K562 (cell line): ENCODE results near the gene KCTD15. TPM values are rescaled to one million over a fixed set of nuclear protein-coding genes. Genes with fewer than 3 reads are reported as not detected.

Experiments
- ATAC-seq: fragments of 200-7000 bp; cut with Tn5 transposase; 3 replicates; pipeline ENCODE4 v1.9.1; 2020; ENCODE audit warnings: moderate library complexity
- BruUV-seq: library from RNA; stranded (reverse); fragments of 400-500 nt; replicated peaks from 2 replicates; lab custom pipeline; 2021; lab: Mats Ljungman, UMichigan
- CTCF ChIA-PET: fragments of 300-600 bp; formaldehyde crosslinking; extraction: SDS; loops from one replicate; lab custom pipeline; 2021; ENCODE audit warnings: low intra/inter-chr PET ratio; lab: Yijun Ruan, JAX
- POLR2A ChIA-PET: fragments of 300-600, 350-650 bp; sonication (Branson Sonifier 250); formaldehyde crosslinking; extraction: SDS; loops from one replicate; lab custom pipeline; 2021; ENCODE audit warnings: antibody characterized with exemption, inconsistent platforms; lab: Yijun Ruan, JAX
- DNase-seq, 4 experiments: peaks; one replicate each; pipeline versions ENCODE4 v3.0.0 to v3.0.0-alpha.2; 2011 to 2018; ENCODE audit warnings: low spot score in 3 of 4, mixed read lengths in 3 of 4; ENCODE audit errors: extremely low read depth in 1 of 4
- FAIRE-seq: peaks from 2 replicates; lab custom pipeline; 2011; peaks lifted over from hg19 to GRCh38; lab: Jason Lieb, UNC
- H2AFZ ChIP-seq: 2 replicates; pipeline ENCODE4 v1.6.0; 2011; ENCODE audit warnings: low read depth, low read length, control low read depth, inconsistent platforms
- H3K27ac ChIP-seq: fragments of 200-600 bp; 3 replicates; pipeline ENCODE4 v1.8.0; 2011; ENCODE audit warnings: low read depth, mild to moderate bottlenecking, control low read depth, inconsistent platforms, low read length, moderate library complexity, mixed read lengths; ENCODE audit errors: extremely low read depth
- H3K27me3 ChIP-seq, 2 experiments: fragments of 300-600 bp in 1 of 2; 2 replicates in 1 of 2; 3 replicates in 1 of 2; pipeline versions ENCODE4 v1.6.0 to v1.8.0; 2011; ENCODE audit warnings: inconsistent platforms in 2 of 2, low read length in 2 of 2, mild to moderate bottlenecking in 1 of 2, mixed read lengths in 1 of 2, moderate library complexity in 1 of 2; ENCODE audit not compliant: control insufficient read depth in 2 of 2, insufficient read depth in 2 of 2
- H3K36me3 ChIP-seq: fragments of 300-600 bp; 3 replicates; pipeline ENCODE4 v1.8.0; 2011; ENCODE audit warnings: mild to moderate bottlenecking, low read length, inconsistent platforms; ENCODE audit not compliant: control insufficient read depth, insufficient read depth
- H3K4me1 ChIP-seq, 2 experiments: fragments of 200-600 bp in 1 of 2; replicated peaks in 1 of 2; 2 replicates in 1 of 2; 3 replicates in 1 of 2; pipeline versions ENCODE4 v1.5.1 to v1.8.0; 2011; ENCODE audit warnings: inconsistent platforms in 2 of 2, low read length in 2 of 2, mild to moderate bottlenecking in 1 of 2, mixed read lengths in 1 of 2, moderate library complexity in 1 of 2; ENCODE audit not compliant: control insufficient read depth in 2 of 2, insufficient read depth in 2 of 2
- H3K4me2 ChIP-seq: 2 replicates; pipeline ENCODE4 v1.6.1; 2011; ENCODE audit warnings: low read length, control low read depth, inconsistent platforms, mixed read lengths; ENCODE audit not compliant: insufficient read depth
- H3K4me3 ChIP-seq: fragments of 200-600 bp; sonication (generic), shearing (Covaris generic); 2 replicates; pipeline ENCODE4 v1.5.1; 2016; ENCODE audit warnings: control low read depth, inconsistent platforms
- H3K79me2 ChIP-seq: fragments of 200-600 bp; 3 replicates; pipeline ENCODE4 v1.8.0; 2011; ENCODE audit warnings: low read length, inconsistent platforms; ENCODE audit not compliant: control insufficient read depth, insufficient read depth
- H3K9ac ChIP-seq, 2 experiments: 2 replicates each; pipeline versions ENCODE4 v1.6.0 to v1.6.1; 2011; ENCODE audit warnings: low read depth in 2 of 2, low read length in 2 of 2, control low read depth in 1 of 2, inconsistent platforms in 1 of 2, mild to moderate bottlenecking in 1 of 2, mixed read lengths in 1 of 2; ENCODE audit not compliant: insufficient read depth in 1 of 2
- H3K9me1 ChIP-seq: one replicate; pipeline ENCODE4 v1.6.0; 2011; ENCODE audit warnings: inconsistent platforms, mild to moderate bottlenecking, low read length, moderate library complexity; ENCODE audit not compliant: control insufficient read depth, insufficient read depth
- H3K9me3 ChIP-seq: replicated peaks from 2 replicates; pipeline ENCODE4 v1.5.1; 2011; ENCODE audit warnings: low read depth, low read length, inconsistent platforms; ENCODE audit not compliant: control insufficient read depth, insufficient read depth
- H4K20me1 ChIP-seq: replicated peaks from 2 replicates; pipeline ENCODE4 v1.6.1; 2011; ENCODE audit warnings: low read length, inconsistent platforms, mixed read lengths; ENCODE audit not compliant: control insufficient read depth, insufficient read depth
- CEBPZ ChIP-seq: fragments of 150-350 bp; IDR thresholded peaks from 2 replicates; pipeline ENCODE4 v1.6.1; 2014; ENCODE audit warnings: low read depth, mild to moderate bottlenecking, low read length, borderline replicate concordance
- CTCF ChIP-seq, 3 experiments: IDR thresholded peaks in 2 of 3; conservative IDR thresholded peaks in 1 of 3; 2 replicates each; pipeline ENCODE4 v1.5.1; 2011 to 2012; ENCODE audit warnings: low read length in 3 of 3, mild to moderate bottlenecking in 3 of 3, control low read depth in 2 of 3, improper control_type of control experiment in 1 of 3, inconsistent platforms in 1 of 3, low read depth in 1 of 3, mixed read lengths in 1 of 3, moderate library complexity in 1 of 3; ENCODE audit not compliant: insufficient read depth in 2 of 3
- PHB2 ChIP-seq: fragments of 450-650 bp; IDR thresholded peaks from 2 replicates; pipeline ENCODE4 v1.6.1; 2017; ENCODE audit warnings: low read depth
- POLR2G ChIP-seq: fragments of 200-400 bp; formaldehyde crosslinking; IDR thresholded peaks from 2 replicates; pipeline ENCODE4 v1.6.1; 2017; ENCODE audit warnings: low read depth, mild to moderate bottlenecking, antibody characterized with exemption, low read length, moderate library complexity
- ZNF311 ChIP-seq: fragments of 250-450 bp; sonication (Bioruptor Pico); IDR thresholded peaks from 2 replicates; pipeline ENCODE4 v1.4.0; 2020; ENCODE audit warnings: mild to moderate bottlenecking, moderate library complexity
- WGBS: fragments of 100-300 bp; shearing (Covaris generic); methylation state at CpG from one replicate; pipeline ENCODE4 v1.1.6; 2016; ENCODE audit warnings: low coverage, mixed read lengths; ENCODE audit not compliant: insufficient coverage; ENCODE audit errors: missing lambda C conversion rate; 5-methylcytosine and 5-hydroxymethylcytosine counted together
- in situ Hi-C: fragments of 300-500 bp; cut with MboI; formaldehyde crosslinking; loops from 4 replicates; pipeline ENCODE4 v1.15.0; 2018; ENCODE audit warnings: inconsistent platforms, mixed read lengths
- intact Hi-C: fragments of 100-400 bp; cut with micrococcal nuclease; formaldehyde crosslinking; loops from 2 replicates; pipeline ENCODE4 v1.14.2; 2022
- polyA plus RNA-seq, 8 experiments: library from polyadenylated mRNA; depleted of rRNA in 4 of 8; stranded (reverse) in 5 of 8; unstranded in 3 of 8; fragments of >200 nt; fragmentation: Nextera tagmentation in 2 of 8; fragmentation: Illumina TruSeq in 1 of 8; extraction: Ambion mirVana in 2 of 8; extraction: Trizol in 1 of 8; gene quantifications; 2 replicates each; pipeline versions ENCODE4 v1.2.1 to v1.2.3, GENCODE V29; 2011 to 2014; ENCODE audit warnings: inconsistent platforms in 1 of 8, missing spikeins in 1 of 8
- total RNA-seq, 7 experiments: library from RNA; depleted of rRNA in 6 of 7; stranded (reverse); fragments of >200 nt in 6 of 7; fragmentation: Illumina TruSeq in 2 of 7; extraction: Trizol in 2 of 7; gene quantifications; 2 replicates each; pipeline versions ENCODE4 v1.2.1 to v1.2.3, GENCODE V29; 2011 to 2021; ENCODE audit warnings: low replicate concordance in 1 of 7

The KCTD15 gene
- total and polyA plus RNA-seq, 9 of the 15 experiments (the other 6 are each of a cell fraction or from before 2014, with no cell fraction given): 1.7 to 49.0 (median 11.8) TPM

GRCh38 chr19:33812388-33813330 lies 16.0 kb downstream of the KCTD15 start:
- TF ChIP-seq CEBPZ (no peak), ZNF311 (no peak), PHB2 (no peak), CTCF (IDR thresholded peaks at IDR 0.05 in 2 of 3, conservative IDR thresholded peaks at IDR 0.05 in 1 of 3; ENCODE audit: insufficient read depth in 2 of 3, low read depth in 1 of 3, low read length in 3 of 3) (peak in 1 of 3 experiments; percentile 17; a peak in 1 of 6 replicates), POLR2G (0 out of 2 replicates have a peak, but pooled peaks have one; percentile 30)
- TF ChIP-seq, all 486 proteins: peak for 2
- DNase-seq (peak in 1 of 4 experiments; percentile 8), ATAC-seq (no peak), FAIRE-seq (no peak)
- Histone ChIP-seq H3K79me2 (no peaks in the 10 kb centered on the region), H3K4me3 (no peak overlapping the region), H3K9ac (no peak overlapping the region), H3K27me3 (no peaks in the 10 kb centered on the region), H3K9me3 (no peaks in the 10 kb centered on the region), H3K9me1 (no peaks in the 10 kb centered on the region), H3K4me1 (peaks cover 0 to 7% of the 10 kb centered on the region in 2 experiments; a peak in 2 of 5 replicates), H3K36me3 (peaks cover 37% of the 10 kb centered on the region; the same call in 1 of the 3 replicates), H3K27ac (no peak overlapping the region), H4K20me1 (no peaks in the 10 kb centered on the region), H3K4me2 (no peak overlapping the region), H2AFZ (no peak overlapping the region)
- WGBS: 88% methylated on average over 21 of the region's 28 CpGs
- intact Hi-C loops: no loop called here
- CTCF ChIA-PET: no interaction called here
- no TSS peak for BruUV-seq
- in situ Hi-C loops: no loop called here
- POLR2A ChIA-PET: interaction anchor here (0.6 to 1.3 kb wide), 2 partner anchors 15 to 18 kb away, joined by 3 read pairs; no protein-coding TSS in a partner anchor
